Loucy (cell line): ENCODE results near the gene RHD.

Experiments used
- EZH2phosphoT487 ChIP-seq: fragments of 200-600 bp; IDR thresholded peaks from 2 replicates; pipeline ENCODE4 v1.6.1; 2018; ENCODE audit warnings: antibody characterized with exemption, mild to moderate bottlenecking, moderate library complexity, borderline replicate concordance
- TF ChIP-seq, protein P1 (sequence below): fragments of 200-600 bp; sonication (generic); conservative IDR thresholded peaks from 2 replicates; pipeline ENCODE4 v1.5.1; 2014; ENCODE audit warnings: mild to moderate bottlenecking, antibody characterized with exemption, low read length

DNA sequence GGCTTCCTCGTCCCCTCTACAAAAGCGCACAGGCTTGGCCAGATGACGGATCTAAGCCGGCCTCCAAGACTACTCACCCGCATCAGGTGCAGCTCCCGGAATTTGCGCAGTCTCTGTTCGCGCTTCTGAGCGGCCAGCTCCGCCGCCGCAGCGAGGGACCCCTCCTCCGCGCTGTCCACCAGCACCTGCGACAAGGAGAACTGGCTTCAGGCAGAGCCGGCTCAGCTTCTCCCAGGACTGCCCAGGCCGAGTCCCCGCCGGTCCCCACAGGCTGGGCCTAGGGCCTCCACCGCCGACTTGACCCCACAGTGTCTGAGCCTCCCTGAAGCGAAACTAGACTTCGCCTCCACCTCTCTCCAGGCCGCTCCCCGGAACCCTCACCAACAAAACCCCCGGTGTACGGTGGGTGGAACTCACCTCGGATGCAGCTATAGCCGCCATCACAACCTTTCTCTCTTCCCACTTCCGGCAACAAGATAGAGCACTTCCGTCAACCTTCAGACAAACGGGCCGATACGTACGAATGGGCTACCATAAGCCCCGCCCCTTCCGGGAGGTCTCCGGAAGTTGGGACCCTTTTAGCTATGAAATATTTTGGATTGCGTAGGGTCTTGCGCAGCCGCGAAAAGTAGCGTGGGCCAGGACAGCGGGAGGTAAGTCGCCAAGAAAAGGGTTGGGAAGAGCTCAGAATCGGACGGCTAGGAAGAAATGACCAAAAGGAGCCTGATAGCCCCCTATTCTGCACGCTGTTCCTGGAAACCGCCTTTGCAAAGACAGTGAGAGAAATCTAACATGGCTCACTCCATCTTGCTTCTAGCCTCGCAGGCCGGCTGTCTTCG is 40.1 kb upstream of the RHD start, which contains the start of gene SYF2:
- TF ChIP-seq, protein P1, sequence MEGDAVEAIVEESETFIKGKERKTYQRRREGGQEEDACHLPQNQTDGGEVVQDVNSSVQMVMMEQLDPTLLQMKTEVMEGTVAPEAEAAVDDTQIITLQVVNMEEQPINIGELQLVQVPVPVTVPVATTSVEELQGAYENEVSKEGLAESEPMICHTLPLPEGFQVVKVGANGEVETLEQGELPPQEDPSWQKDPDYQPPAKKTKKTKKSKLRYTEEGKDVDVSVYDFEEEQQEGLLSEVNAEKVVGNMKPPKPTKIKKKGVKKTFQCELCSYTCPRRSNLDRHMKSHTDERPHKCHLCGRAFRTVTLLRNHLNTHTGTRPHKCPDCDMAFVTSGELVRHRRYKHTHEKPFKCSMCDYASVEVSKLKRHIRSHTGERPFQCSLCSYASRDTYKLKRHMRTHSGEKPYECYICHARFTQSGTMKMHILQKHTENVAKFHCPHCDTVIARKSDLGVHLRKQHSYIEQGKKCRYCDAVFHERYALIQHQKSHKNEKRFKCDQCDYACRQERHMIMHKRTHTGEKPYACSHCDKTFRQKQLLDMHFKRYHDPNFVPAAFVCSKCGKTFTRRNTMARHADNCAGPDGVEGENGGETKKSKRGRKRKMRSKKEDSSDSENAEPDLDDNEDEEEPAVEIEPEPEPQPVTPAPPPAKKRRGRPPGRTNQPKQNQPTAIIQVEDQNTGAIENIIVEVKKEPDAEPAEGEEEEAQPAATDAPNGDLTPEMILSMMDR = no peak
- no peak for TF ChIP-seq EZH2phosphoT487
